ENCODE measurements around the gene APEX2.

The APEX2 gene

GRCh38 chrX:54964766-54965497 is 35.2 kb upstream of the APEX2 start:
- Histone ChIP-seq H3K27ac (replicated peaks) (no peak overlapping the region), H3K4me3 (replicated peaks; ENCODE audit: insufficient read depth, low read length) (no peak overlapping the region), H3K27me3 (ENCODE audit: insufficient read depth, poor library complexity, severe bottlenecking) (peaks cover 2% of the 10 kb centered on the region)
- DNase-seq (ENCODE audit: low read depth in 1 of 2, low spot score in 1 of 2) = no peak
- TF ChIP-seq REST (IDR thresholded peaks at IDR 0.05; ENCODE audit: insufficient replicate concordance, low read depth) (no peak), CTCF (IDR thresholded peaks at IDR 0.05; ENCODE audit: insufficient read depth, low read length) (no peak), SPI1 (IDR thresholded peaks at IDR 0.05; ENCODE audit: borderline replicate concordance, low read depth) (no peak), POLR2AphosphoS5 (IDR thresholded peaks at IDR 0.05; ENCODE audit: low read depth) (no peak), GABPA (IDR thresholded peaks at IDR 0.05; ENCODE audit: low read depth) (no peak)

GRCh38 chrX:54977387-54977786 is 22.8 kb upstream of the APEX2 start:
- no peak for TF ChIP-seq CTCF (IDR thresholded peaks at IDR 0.05; ENCODE audit: insufficient read depth, low read length)
- TF ChIP-seq GABPA (IDR thresholded peaks at IDR 0.05; ENCODE audit: low read depth) = no peak
- no peak for TF ChIP-seq POLR2AphosphoS5 (IDR thresholded peaks at IDR 0.05; ENCODE audit: low read depth)
- no peak for TF ChIP-seq REST (IDR thresholded peaks at IDR 0.05; ENCODE audit: insufficient replicate concordance, low read depth)
- no peak for TF ChIP-seq SPI1 (IDR thresholded peaks at IDR 0.05; ENCODE audit: borderline replicate concordance, low read depth)
- no peaks in the 10 kb centered on the region for H3K27me3 ChIP-seq (ENCODE audit: insufficient read depth, poor library complexity, severe bottlenecking)
- H3K4me3 ChIP-seq (replicated peaks; ENCODE audit: insufficient read depth, low read length) = no peak overlapping the region
- H3K27ac ChIP-seq (replicated peaks) = no peak overlapping the region
- no peak for DNase-seq (ENCODE audit: low read depth in 1 of 2, low spot score in 1 of 2)

GRCh38 chrX:54978448-54978847 is 21.7 kb upstream of the APEX2 start:
- Histone ChIP-seq H3K27ac (replicated peaks) (no peak overlapping the region), H3K4me3 (replicated peaks; ENCODE audit: insufficient read depth, low read length) (no peak overlapping the region), H3K27me3 (ENCODE audit: insufficient read depth, poor library complexity, severe bottlenecking) (no peaks in the 10 kb centered on the region)
- DNase-seq (ENCODE audit: low read depth in 1 of 2, low spot score in 1 of 2) = no peak
- TF ChIP-seq SPI1 (IDR thresholded peaks at IDR 0.05; ENCODE audit: borderline replicate concordance, low read depth) (no peak), POLR2AphosphoS5 (IDR thresholded peaks at IDR 0.05; ENCODE audit: low read depth) (no peak), REST (IDR thresholded peaks at IDR 0.05; ENCODE audit: insufficient replicate concordance, low read depth) (no peak), CTCF (IDR thresholded peaks at IDR 0.05; ENCODE audit: insufficient read depth, low read length) (no peak), GABPA (IDR thresholded peaks at IDR 0.05; ENCODE audit: low read depth) (no peak)
